GM23338 (cell line): Measurements from ENCODE around the gene SULF2.

Source experiments
- CREB1 ChIP-seq: fragments of 250-450 bp; sonication (Bioruptor Pico); IDR thresholded peaks from 2 replicates; pipeline ENCODE4 v1.5.0; 2020; ENCODE audit warnings: low read depth, mild to moderate bottlenecking, moderate library complexity
- CTCF ChIP-seq, 2 experiments: fragments of 200-600 bp in 1 of 2; sonication (generic) in 1 of 2; conservative IDR thresholded peaks; 2 replicates each; pipeline versions ENCODE4 v1.5.1 to v1.6.1; 2016 to 2017; ENCODE audit warnings: antibody characterized with exemption in 2 of 2, low read depth in 2 of 2, mild to moderate bottlenecking in 2 of 2, moderate library complexity in 1 of 2
- EZH2 ChIP-seq: fragments of 200-600 bp; sonication (generic); IDR thresholded peaks from one replicate; pipeline ENCODE4 v1.8.0; 2017; ENCODE audit warnings: antibody characterized with exemption, mild to moderate bottlenecking, low read depth; ENCODE audit not compliant: unreplicated experiment
- EZH2phosphoT487 ChIP-seq: fragments of 200-600 bp; sonication (generic); IDR thresholded peaks from one replicate; pipeline ENCODE4 v1.8.1; 2018; ENCODE audit warnings: antibody characterized with exemption; ENCODE audit not compliant: unreplicated experiment
- JUNB ChIP-seq: IDR thresholded peaks from one replicate; pipeline ENCODE4 v1.6.1; 2016; ENCODE audit warnings: antibody characterized with exemption; ENCODE audit not compliant: unreplicated experiment
- NANOG ChIP-seq: IDR thresholded peaks from 2 replicates; pipeline ENCODE4 v1.6.1; 2016; ENCODE audit warnings: antibody characterized with exemption, borderline replicate concordance
- POLR2AphosphoS5 ChIP-seq: IDR thresholded peaks from 2 replicates; pipeline ENCODE4 v1.6.1; 2016; ENCODE audit warnings: antibody characterized with exemption, low read depth
- REST ChIP-seq: IDR thresholded peaks from one replicate; pipeline ENCODE4 v1.6.1; 2018; ENCODE audit warnings: antibody characterized with exemption; ENCODE audit not compliant: unreplicated experiment
- STAT1 ChIP-seq: IDR thresholded peaks from one replicate; pipeline ENCODE4 v1.6.1; 2016; ENCODE audit warnings: antibody characterized with exemption; ENCODE audit not compliant: unreplicated experiment
- ZNF114 ChIP-seq: fragments of 250-450 bp; sonication (Bioruptor Pico); IDR thresholded peaks from 2 replicates; pipeline ENCODE4 v1.5.0; 2020; ENCODE audit warnings: mild to moderate bottlenecking, moderate library complexity
- ZNF331 ChIP-seq: fragments of 250-450 bp; sonication (Bioruptor Pico); IDR thresholded peaks from 2 replicates; pipeline ENCODE4 v1.5.0; 2020; ENCODE audit warnings: low read depth, mild to moderate bottlenecking, moderate library complexity
- TF ChIP-seq, protein P1 (sequence below): IDR thresholded peaks from 2 replicates; pipeline ENCODE4 v1.6.1; 2016; ENCODE audit warnings: antibody characterized with exemption
- TF ChIP-seq, protein P2 (sequence below): fragments of 250-450 bp; sonication (Bioruptor Pico); IDR thresholded peaks from 2 replicates; pipeline ENCODE4 v1.5.0; 2020; ENCODE audit warnings: mild to moderate bottlenecking, moderate library complexity

DNA sequence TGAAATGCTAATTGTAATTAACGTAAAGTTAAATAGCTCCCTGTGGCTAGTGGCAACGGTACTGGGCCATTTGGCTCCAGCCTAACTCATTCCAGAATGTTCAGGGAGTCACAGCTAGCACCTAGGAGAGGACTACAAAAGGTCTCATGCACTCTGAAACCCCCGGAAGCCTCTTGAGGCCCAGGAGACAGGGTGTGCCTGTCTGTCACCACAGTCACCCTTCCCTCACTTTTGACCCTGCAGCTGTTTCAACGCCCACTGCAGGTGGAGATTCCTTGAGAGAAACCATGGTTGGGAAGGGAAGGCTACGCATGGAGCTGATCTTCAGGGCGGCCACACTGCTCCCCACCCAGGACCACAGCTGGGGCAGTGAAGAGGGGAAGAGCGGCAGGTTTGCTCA, 58.6 kb downstream of the SULF2 start:
- no peak for TF ChIP-seq CTCF (conservative IDR thresholded peaks at IDR 0.05; ENCODE audit: low read depth in 2 of 2)
- TF ChIP-seq EZH2phosphoT487: no peak
- TF ChIP-seq EZH2: no peak
- TF ChIP-seq REST: no peak
- no peak for TF ChIP-seq ZNF331 (CRISPR knock-in tag)
- no peak for TF ChIP-seq POLR2AphosphoS5
- TF ChIP-seq NANOG: no peak
- TF ChIP-seq CREB1 (CRISPR knock-in tag): no peak
- no peak for TF ChIP-seq STAT1
- no peak for TF ChIP-seq JUNB
- TF ChIP-seq, protein P1, sequence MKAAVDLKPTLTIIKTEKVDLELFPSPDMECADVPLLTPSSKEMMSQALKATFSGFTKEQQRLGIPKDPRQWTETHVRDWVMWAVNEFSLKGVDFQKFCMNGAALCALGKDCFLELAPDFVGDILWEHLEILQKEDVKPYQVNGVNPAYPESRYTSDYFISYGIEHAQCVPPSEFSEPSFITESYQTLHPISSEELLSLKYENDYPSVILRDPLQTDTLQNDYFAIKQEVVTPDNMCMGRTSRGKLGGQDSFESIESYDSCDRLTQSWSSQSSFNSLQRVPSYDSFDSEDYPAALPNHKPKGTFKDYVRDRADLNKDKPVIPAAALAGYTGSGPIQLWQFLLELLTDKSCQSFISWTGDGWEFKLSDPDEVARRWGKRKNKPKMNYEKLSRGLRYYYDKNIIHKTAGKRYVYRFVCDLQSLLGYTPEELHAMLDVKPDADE: no peak
- no peak for TF ChIP-seq ZNF114 (CRISPR knock-in tag)
- TF ChIP-seq, protein P2, sequence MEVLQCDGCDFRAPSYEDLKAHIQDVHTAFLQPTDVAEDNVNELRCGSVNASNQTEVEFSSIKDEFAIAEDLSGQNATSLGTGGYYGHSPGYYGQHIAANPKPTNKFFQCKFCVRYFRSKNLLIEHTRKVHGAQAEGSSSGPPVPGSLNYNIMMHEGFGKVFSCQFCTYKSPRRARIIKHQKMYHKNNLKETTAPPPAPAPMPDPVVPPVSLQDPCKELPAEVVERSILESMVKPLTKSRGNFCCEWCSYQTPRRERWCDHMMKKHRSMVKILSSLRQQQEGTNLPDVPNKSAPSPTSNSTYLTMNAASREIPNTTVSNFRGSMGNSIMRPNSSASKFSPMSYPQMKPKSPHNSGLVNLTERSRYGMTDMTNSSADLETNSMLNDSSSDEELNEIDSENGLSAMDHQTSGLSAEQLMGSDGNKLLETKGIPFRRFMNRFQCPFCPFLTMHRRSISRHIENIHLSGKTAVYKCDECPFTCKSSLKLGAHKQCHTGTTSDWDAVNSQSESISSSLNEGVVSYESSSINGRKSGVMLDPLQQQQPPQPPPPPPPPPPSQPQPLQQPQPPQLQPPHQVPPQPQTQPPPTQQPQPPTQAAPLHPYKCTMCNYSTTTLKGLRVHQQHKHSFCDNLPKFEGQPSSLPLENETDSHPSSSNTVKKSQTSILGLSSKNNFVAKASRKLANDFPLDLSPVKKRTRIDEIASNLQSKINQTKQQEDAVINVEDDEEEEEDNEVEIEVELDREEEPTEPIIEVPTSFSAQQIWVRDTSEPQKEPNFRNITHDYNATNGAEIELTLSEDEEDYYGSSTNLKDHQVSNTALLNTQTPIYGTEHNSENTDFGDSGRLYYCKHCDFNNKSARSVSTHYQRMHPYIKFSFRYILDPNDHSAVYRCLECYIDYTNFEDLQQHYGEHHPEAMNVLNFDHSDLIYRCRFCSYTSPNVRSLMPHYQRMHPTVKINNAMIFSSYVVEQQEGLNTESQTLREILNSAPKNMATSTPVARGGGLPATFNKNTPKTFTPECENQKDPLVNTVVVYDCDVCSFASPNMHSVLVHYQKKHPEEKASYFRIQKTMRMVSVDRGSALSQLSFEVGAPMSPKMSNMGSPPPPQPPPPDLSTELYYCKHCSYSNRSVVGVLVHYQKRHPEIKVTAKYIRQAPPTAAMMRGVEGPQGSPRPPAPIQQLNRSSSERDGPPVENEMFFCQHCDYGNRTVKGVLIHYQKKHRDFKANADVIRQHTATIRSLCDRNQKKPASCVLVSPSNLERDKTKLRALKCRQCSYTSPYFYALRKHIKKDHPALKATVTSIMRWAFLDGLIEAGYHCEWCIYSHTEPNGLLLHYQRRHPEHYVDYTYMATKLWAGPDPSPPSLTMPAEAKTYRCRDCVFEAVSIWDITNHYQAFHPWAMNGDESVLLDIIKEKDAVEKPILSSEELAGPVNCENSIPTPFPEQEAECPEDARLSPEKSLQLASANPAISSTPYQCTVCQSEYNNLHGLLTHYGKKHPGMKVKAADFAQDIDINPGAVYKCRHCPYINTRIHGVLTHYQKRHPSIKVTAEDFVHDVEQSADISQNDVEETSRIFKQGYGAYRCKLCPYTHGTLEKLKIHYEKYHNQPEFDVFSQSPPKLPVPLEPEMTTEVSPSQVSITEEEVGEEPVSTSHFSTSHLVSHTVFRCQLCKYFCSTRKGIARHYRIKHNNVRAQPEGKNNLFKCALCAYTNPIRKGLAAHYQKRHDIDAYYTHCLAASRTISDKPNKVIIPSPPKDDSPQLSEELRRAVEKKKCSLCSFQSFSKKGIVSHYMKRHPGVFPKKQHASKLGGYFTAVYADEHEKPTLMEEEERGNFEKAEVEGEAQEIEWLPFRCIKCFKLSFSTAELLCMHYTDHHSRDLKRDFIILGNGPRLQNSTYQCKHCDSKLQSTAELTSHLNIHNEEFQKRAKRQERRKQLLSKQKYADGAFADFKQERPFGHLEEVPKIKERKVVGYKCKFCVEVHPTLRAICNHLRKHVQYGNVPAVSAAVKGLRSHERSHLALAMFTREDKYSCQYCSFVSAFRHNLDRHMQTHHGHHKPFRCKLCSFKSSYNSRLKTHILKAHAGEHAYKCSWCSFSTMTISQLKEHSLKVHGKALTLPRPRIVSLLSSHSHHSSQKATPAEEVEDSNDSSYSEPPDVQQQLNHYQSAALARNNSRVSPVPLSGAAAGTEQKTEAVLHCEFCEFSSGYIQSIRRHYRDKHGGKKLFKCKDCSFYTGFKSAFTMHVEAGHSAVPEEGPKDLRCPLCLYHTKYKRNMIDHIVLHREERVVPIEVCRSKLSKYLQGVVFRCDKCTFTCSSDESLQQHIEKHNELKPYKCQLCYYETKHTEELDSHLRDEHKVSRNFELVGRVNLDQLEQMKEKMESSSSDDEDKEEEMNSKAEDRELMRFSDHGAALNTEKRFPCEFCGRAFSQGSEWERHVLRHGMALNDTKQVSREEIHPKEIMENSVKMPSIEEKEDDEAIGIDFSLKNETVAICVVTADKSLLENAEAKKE (CRISPR knock-in tag): no peak
